ENCODE measurements around the gene ANK2. TPM values are rescaled to one million over a fixed set of nuclear protein-coding genes. Genes with fewer than 3 reads are reported as not detected.

The ANK2 gene
- total RNA-seq, 6 experiments from 2014 or later = 1.4 to 9.0 (median 2.3) TPM

GRCh38 chr4:113339430-113339813 lies 290.0 kb downstream of the ANK2 start:
- DNase-seq = no peak
- no peaks in the 10 kb centered on the region for H3K36me3 Mint-ChIP-seq (ENCODE audit: low read depth)
- H3K4me1 Mint-ChIP-seq (ENCODE audit: low read depth) = peaks cover 7% of the 10 kb centered on the region; the same call in 1 of the 2 replicates
- no peaks in the 10 kb centered on the region for H3K9me3 Mint-ChIP-seq
- H3K27ac Mint-ChIP-seq = no peak overlapping the region
- H3K4me3 Mint-ChIP-seq = no peak overlapping the region
- no peak for TF ChIP-seq CTCF (IDR thresholded peaks at IDR 0.05)
- no peaks in the 10 kb centered on the region for H3K27me3 Mint-ChIP-seq (ENCODE audit: insufficient read depth)

- H3K27me3 Mint-ChIP-seq (ENCODE audit: insufficient read depth) = no peaks in the 10 kb centered on the region
- H3K9me3 Mint-ChIP-seq = no peaks in the 10 kb centered on the region
- H3K36me3 Mint-ChIP-seq (ENCODE audit: low read depth) = no peaks in the 10 kb centered on the region
- no peak overlapping the region for H3K27ac Mint-ChIP-seq
- DNase-seq = no peak
- no peak for TF ChIP-seq CTCF (IDR thresholded peaks at IDR 0.05)
- no peaks in the 10 kb centered on the region for H3K4me1 Mint-ChIP-seq (ENCODE audit: low read depth)
- H3K4me3 Mint-ChIP-seq = no peak overlapping the region
These were observed 294.6 kb downstream of the ANK2 start for GRCh38 chr4:113344100-113344499.

GRCh38 chr4:113347245-113347644 lies 297.8 kb downstream of the ANK2 start:
- Mint-ChIP-seq H3K27ac (no peak overlapping the region), H3K4me1 (ENCODE audit: low read depth) (no peaks in the 10 kb centered on the region), H3K9me3 (no peaks in the 10 kb centered on the region), H3K36me3 (ENCODE audit: low read depth) (no peaks in the 10 kb centered on the region), H3K27me3 (ENCODE audit: insufficient read depth) (no peaks in the 10 kb centered on the region; the same call in 1 of the 2 replicates), H3K4me3 (no peak overlapping the region)
- no peak for TF ChIP-seq CTCF (IDR thresholded peaks at IDR 0.05)
- no peak for DNase-seq

GRCh38 chr4:113349430-113349829 lies 300.0 kb downstream of the ANK2 start:
- peaks cover 3% of the 10 kb centered on the region for H3K27me3 Mint-ChIP-seq (ENCODE audit: insufficient read depth)
- H3K4me1 Mint-ChIP-seq (ENCODE audit: low read depth) = peaks cover under 1% of the 10 kb centered on the region; the same call in 1 of the 2 replicates
- no peaks in the 10 kb centered on the region for H3K36me3 Mint-ChIP-seq (ENCODE audit: low read depth)
- no peak for DNase-seq
- H3K27ac Mint-ChIP-seq = no peak overlapping the region
- TF ChIP-seq CTCF (IDR thresholded peaks at IDR 0.05) = no peak
- no peak overlapping the region for H3K4me3 Mint-ChIP-seq
- H3K9me3 Mint-ChIP-seq = no peaks in the 10 kb centered on the region

GRCh38 chr4:113350576-113350975 lies 301.1 kb downstream of the ANK2 start:
- Mint-ChIP-seq H3K4me3 (no peak overlapping the region), H3K9me3 (no peaks in the 10 kb centered on the region), H3K4me1 (ENCODE audit: low read depth) (peaks cover 12% of the 10 kb centered on the region), H3K27me3 (ENCODE audit: insufficient read depth) (peaks cover 3% of the 10 kb centered on the region), H3K27ac (no peak overlapping the region), H3K36me3 (ENCODE audit: low read depth) (no peaks in the 10 kb centered on the region)
- no peak for TF ChIP-seq CTCF (IDR thresholded peaks at IDR 0.05)
- DNase-seq = no peak
